ENCODE measurements around the gene SPAG6.
A peak's percentile ranks its signal among the peaks of the same experiment; 100 is the strongest.

The SPAG6 gene

DNA sequence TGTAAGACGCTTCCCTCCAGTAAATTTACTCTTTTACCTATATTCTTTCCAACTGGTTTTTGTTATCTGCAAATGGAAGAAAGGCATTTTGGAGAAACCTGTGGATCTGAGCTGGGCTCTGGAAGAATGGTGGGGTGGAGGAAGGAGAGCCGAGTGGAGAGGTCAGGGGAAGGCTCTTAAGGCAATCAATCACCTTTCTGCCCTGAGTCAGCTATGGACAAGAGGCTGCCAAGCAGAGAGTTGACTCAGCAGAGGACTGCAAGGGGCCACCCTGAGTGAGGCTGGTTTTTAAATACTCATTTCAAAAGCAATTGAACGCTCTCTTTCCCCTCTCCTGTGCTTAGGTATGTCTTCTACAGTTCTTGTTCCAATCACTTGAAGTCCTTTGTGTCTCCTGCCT is 81.8 kb downstream of the SPAG6 start:
- ChIA-PET POLR2A (ENCODE audit: low non-redundant PET) (no interaction called here), CTCF (no interaction called here)
- peak; percentile 59 for DNase-seq (ENCODE audit: low spot score)
- TF ChIP-seq CTCF (conservative IDR thresholded peaks at IDR 0.05; ENCODE audit: low read depth): no peak
- peak overlapping the region; percentile 51 for H3K27ac ChIP-seq

GRCh38 chr10:22427890-22428571 is 82.7 kb downstream of the SPAG6 start:
- peak; percentile 93 for DNase-seq (ENCODE audit: low spot score)
- TF ChIP-seq CTCF (conservative IDR thresholded peaks at IDR 0.05; ENCODE audit: low read depth): no peak
- ChIA-PET CTCF (interaction anchor here (0.5 to 0.6 kb wide), 2 partner anchors 185 to 190 kb away, joined by 3 to 4 read pairs; no protein-coding TSS in a partner anchor), POLR2A (ENCODE audit: low non-redundant PET) (no interaction called here)
- H3K27ac ChIP-seq: no peak overlapping the region

DNA sequence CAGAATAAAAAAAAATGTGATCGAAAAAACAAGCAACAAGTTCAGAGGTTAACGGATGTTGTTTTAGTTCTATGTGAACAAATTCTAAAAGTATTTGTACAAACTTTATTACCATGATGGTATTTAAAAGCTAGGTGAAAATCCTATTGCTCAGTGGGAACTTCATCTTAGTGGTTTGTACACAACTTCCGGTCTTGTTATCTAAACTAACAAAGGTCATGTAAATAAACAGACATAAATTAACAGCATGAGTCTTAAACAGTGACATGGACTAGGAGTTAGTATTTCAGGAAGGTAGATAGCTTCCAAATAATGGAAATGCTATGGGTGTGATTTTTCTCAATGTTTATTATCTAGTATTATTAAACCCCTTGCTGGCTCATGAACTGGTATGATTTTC is 83.8 kb downstream of the SPAG6 start:
- DNase-seq (ENCODE audit: low spot score): no peak
- no peak overlapping the region for H3K27ac ChIP-seq
- no peak for TF ChIP-seq CTCF (conservative IDR thresholded peaks at IDR 0.05; ENCODE audit: low read depth)
- ChIA-PET POLR2A (ENCODE audit: low non-redundant PET) (interaction anchor here (0.6 kb wide), 1 partner anchor 113 kb away, joined by 5 read pairs; the partner anchor contains the start of gene COMMD3), CTCF (interaction anchor here (0.6 kb wide), 1 partner anchor 17 kb away, joined by 3 read pairs; no protein-coding TSS in a partner anchor)

GRCh38 chr10:22429981-22430421 is 84.7 kb downstream of the SPAG6 start:
- no peak for TF ChIP-seq CTCF (conservative IDR thresholded peaks at IDR 0.05; ENCODE audit: low read depth)
- CTCF ChIA-PET: no interaction called here
- POLR2A ChIA-PET (ENCODE audit: low non-redundant PET): no interaction called here
- no peak for DNase-seq (ENCODE audit: low spot score)
- H3K27ac ChIP-seq: no peak overlapping the region

- peak; percentile 63 for DNase-seq (ENCODE audit: low spot score)
- no peak for TF ChIP-seq CTCF (conservative IDR thresholded peaks at IDR 0.05; ENCODE audit: low read depth)
- CTCF ChIA-PET: no interaction called here
- POLR2A ChIA-PET (ENCODE audit: low non-redundant PET): no interaction called here
- no peak overlapping the region for H3K27ac ChIP-seq
These were observed 88.6 kb downstream of the SPAG6 start for GRCh38 chr10:22433875-22434274.

DNA sequence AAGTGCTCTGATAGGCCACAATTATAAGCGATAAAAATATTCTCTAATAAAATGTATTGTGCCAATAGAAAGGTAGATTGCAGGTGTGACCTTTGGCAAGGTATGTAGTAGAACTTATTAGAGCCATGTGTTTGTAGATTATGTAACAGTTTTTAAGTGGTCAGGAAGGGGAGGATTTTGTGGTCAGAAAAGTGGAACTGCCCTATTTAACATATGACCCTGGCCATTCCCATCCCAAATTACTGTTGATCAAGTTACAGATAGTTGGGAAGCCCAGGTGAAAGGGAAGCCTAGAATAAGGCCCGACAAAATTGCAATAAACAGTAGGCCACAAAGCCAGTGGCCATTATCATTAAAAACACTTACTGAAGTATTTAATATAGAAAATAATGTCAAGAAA is 89.2 kb downstream of the SPAG6 start:
- TF ChIP-seq CTCF (conservative IDR thresholded peaks at IDR 0.05; ENCODE audit: low read depth): no peak
- ChIA-PET POLR2A (ENCODE audit: low non-redundant PET) (no interaction called here), CTCF (no interaction called here)
- DNase-seq (ENCODE audit: low spot score): no peak
- H3K27ac ChIP-seq: no peak overlapping the region

All from RWPE1 (cell line).